IgD-negative memory B cell (primary cell): ENCODE measurements around the gene ST8SIA6. TPM values are rescaled to one million over a fixed set of nuclear protein-coding genes. Genes with fewer than 3 reads are reported as not detected.
"Not testable (repeated sequence)": the region's sequence is repeated elsewhere in the genome, so short reads cannot be mapped to it uniquely, and the experiment has no call there.

Experiments
- H3K27ac Mint-ChIP-seq, 3 donors: one replicate each; pipeline ENCODE4 v1.8.0; 2020 to 2022; ENCODE audit warnings: mild to moderate bottlenecking in 3 of 3, mixed read lengths in 3 of 3, moderate library complexity in 1 of 3
- H3K27me3 Mint-ChIP-seq: one replicate; pipeline ENCODE4 v1.8.0; 2021; ENCODE audit warnings: mixed read lengths
- H3K36me3 Mint-ChIP-seq: one replicate; pipeline ENCODE4 v1.8.0; 2020; ENCODE audit warnings: mild to moderate bottlenecking, mixed read lengths
- H3K4me1 Mint-ChIP-seq, 3 donors: one replicate each; pipeline ENCODE4 v1.8.0; 2020 to 2022; ENCODE audit warnings: mixed read lengths in 3 of 3, mild to moderate bottlenecking in 1 of 3
- H3K4me3 Mint-ChIP-seq, 4 donors: one replicate each; pipeline ENCODE4 v1.8.0; 2020 to 2022; ENCODE audit warnings: mild to moderate bottlenecking in 4 of 4, mixed read lengths in 4 of 4, moderate library complexity in 3 of 4
- H3K9me3 Mint-ChIP-seq, 3 donors: one replicate each; pipeline ENCODE4 v1.8.0; 2020 to 2021; ENCODE audit warnings: mixed read lengths in 3 of 3, mild to moderate bottlenecking in 1 of 3
- polyA plus RNA-seq: library from polyadenylated mRNA; unstranded; fragments of 300-500 nt; fragmentation: Illumina TruSeq; gene quantifications from one replicate; pipeline ENCODE4 v1.2.3, GENCODE V29; 2021

ST8SIA6 gene
- polyA plus RNA-seq, 1 donor from 2014 or later = not detected

DNA sequence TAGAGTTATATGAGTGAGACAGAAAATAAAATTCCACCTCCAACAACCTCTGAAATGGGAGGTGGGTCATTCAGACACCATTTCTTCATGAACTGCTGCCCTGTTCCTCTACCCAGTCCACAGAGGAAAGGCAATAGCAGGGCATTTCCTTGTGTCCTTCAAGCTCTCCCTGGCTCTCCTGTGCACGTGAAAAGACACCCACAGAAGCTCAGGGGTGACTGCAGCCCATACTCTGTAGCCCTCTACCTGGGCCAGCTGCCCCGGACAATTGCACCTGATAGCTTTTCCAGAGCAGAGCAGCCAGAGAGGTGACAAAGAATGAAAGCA, 10.0 kb downstream of the ST8SIA6 start:
- no peak overlapping the region for H3K27ac Mint-ChIP-seq
- peaks cover 10% of the 10 kb centered on the region for H3K27me3 Mint-ChIP-seq
- peaks cover under 1 to 7% (median 4%) of the 10 kb centered on the region in 3 donors for H3K9me3 Mint-ChIP-seq
- H3K4me1 Mint-ChIP-seq = peaks cover 0 to 4% (median 3%) of the 10 kb centered on the region in 3 donors
- no peaks in the 10 kb centered on the region for H3K36me3 Mint-ChIP-seq
- H3K4me3 Mint-ChIP-seq = no peak overlapping the region

- peaks cover 0 to 4% (median 3%) of the 10 kb centered on the region in 3 donors for H3K4me1 Mint-ChIP-seq
- H3K27me3 Mint-ChIP-seq = peaks cover 10% of the 10 kb centered on the region
- H3K27ac Mint-ChIP-seq = no peak overlapping the region
- no peaks in the 10 kb centered on the region for H3K36me3 Mint-ChIP-seq
- H3K4me3 Mint-ChIP-seq = no peak overlapping the region
- H3K9me3 Mint-ChIP-seq = peaks cover 0 to 5% (median 4%) of the 10 kb centered on the region in 3 donors
Observed at GRCh38 chr10:17443707-17444387, 10.5 kb downstream of the ST8SIA6 start.

- Mint-ChIP-seq H3K36me3 (no peaks in the 10 kb centered on the region), H3K4me3 (no peak overlapping the region), H3K9me3 (peaks cover 0 to 4% (median 2%) of the 10 kb centered on the region in 3 donors), H3K27ac (no peak overlapping the region), H3K27me3 (peaks cover 3% of the 10 kb centered on the region), H3K4me1 (no peaks in the 10 kb centered on the region)
Observed at GRCh38 chr10:17438583-17438982, 15.8 kb downstream of the ST8SIA6 start.

DNA sequence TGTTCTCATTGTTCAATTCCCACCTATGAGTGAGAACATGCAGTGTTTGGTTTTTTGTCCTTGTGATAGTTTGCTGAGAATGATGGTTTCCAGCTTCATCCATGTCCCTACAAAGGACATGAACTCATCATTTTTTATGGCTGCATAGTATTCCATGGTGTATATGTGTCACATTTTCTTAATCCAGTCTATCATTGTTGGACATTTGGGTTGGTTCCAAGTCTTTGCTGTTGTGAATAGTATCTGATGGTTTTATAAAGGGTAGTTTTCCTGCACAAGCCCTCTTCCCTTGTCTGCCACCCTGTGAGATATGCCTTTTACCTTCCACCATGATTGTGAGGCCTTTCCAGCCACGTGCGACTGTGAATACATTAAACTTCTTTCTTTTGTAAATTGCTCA, 17.8 kb downstream of the ST8SIA6 start:
- H3K27ac Mint-ChIP-seq, H3K27me3 Mint-ChIP-seq, H3K4me1 Mint-ChIP-seq, H3K9me3 Mint-ChIP-seq, H3K36me3 Mint-ChIP-seq: not testable (repeated sequence)
- H3K4me3 Mint-ChIP-seq = peak overlapping the region in 1 of 4 donors; percentile 4

GRCh38 chr10:17435953-17436352, 18.4 kb downstream of the ST8SIA6 start:
- no peaks in the 10 kb centered on the region for H3K36me3 Mint-ChIP-seq
- no peak overlapping the region for H3K27ac Mint-ChIP-seq
- H3K9me3 Mint-ChIP-seq = peaks cover 0 to 4% (median 4%) of the 10 kb centered on the region in 3 donors
- H3K4me3 Mint-ChIP-seq = no peak overlapping the region
- peaks cover 3% of the 10 kb centered on the region for H3K27me3 Mint-ChIP-seq
- peaks cover 0 to 3% (median 0%) of the 10 kb centered on the region in 3 donors for H3K4me1 Mint-ChIP-seq

DNA sequence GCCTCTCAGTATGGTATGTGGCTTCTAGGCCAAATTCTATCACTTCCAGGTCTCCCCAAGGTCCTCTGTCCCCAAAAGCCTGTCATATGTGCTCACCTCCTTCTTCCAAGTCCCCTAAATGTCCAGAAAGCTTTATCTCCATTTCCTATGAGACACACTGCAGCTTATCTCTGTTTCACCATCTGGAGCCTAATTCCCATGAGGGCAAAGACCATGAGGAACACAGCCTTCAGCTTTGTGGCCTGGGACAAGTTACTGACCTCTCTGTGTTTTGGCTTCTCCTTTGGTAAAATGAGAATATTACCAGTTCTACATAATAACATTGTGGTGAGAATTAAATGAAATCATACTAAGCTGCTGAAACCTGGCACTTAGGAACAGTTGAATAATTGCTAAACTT, 19.2 kb downstream of the ST8SIA6 start:
- no peak overlapping the region for H3K4me3 Mint-ChIP-seq
- H3K27me3 Mint-ChIP-seq = peaks cover 9% of the 10 kb centered on the region
- peaks cover 0 to 4% (median 3%) of the 10 kb centered on the region in 3 donors for H3K9me3 Mint-ChIP-seq
- H3K4me1 Mint-ChIP-seq = peaks cover 5 to 9% (median 6%) of the 10 kb centered on the region in 3 donors
- H3K36me3 Mint-ChIP-seq = no peaks in the 10 kb centered on the region
- no peak overlapping the region for H3K27ac Mint-ChIP-seq

DNA sequence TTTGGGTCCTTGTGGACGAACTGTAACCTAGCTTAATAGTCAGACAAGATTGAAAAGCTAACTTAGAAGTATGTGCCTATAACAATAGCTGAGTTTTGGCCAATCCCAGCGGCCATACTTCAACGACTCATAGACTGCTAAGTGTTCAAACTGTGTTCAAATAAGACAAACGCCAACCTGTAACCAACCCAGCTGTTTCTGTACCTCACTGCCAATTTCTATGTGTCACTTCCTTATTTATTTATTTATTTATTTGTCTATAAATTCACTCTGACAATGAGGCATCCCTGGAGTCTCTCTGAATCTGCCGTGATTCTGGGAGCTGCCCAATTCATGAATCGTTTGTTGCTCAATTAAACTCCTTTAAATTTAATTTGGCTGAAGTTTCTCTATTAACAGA, 21.7 kb downstream of the ST8SIA6 start:
- Mint-ChIP-seq H3K9me3 (peaks cover 0 to 4% (median 3%) of the 10 kb centered on the region in 3 donors), H3K4me1 (peaks cover 9 to 30% (median 22%) of the 10 kb centered on the region in 3 donors), H3K27ac (no peak overlapping the region), H3K27me3 (peaks cover 17% of the 10 kb centered on the region), H3K36me3 (no peaks in the 10 kb centered on the region), H3K4me3 (no peak overlapping the region)

GRCh38 chr10:17431871-17432311, 22.5 kb downstream of the ST8SIA6 start:
- Mint-ChIP-seq H3K27me3 (peaks cover 20% of the 10 kb centered on the region), H3K36me3 (no peaks in the 10 kb centered on the region), H3K9me3 (peaks cover 0 to 3% (median 3%) of the 10 kb centered on the region in 3 donors), H3K27ac (no peak overlapping the region), H3K4me3 (peak overlapping the region in 1 of 4 donors; percentile 29), H3K4me1 (peaks cover 9 to 37% (median 24%) of the 10 kb centered on the region in 3 donors)

DNA sequence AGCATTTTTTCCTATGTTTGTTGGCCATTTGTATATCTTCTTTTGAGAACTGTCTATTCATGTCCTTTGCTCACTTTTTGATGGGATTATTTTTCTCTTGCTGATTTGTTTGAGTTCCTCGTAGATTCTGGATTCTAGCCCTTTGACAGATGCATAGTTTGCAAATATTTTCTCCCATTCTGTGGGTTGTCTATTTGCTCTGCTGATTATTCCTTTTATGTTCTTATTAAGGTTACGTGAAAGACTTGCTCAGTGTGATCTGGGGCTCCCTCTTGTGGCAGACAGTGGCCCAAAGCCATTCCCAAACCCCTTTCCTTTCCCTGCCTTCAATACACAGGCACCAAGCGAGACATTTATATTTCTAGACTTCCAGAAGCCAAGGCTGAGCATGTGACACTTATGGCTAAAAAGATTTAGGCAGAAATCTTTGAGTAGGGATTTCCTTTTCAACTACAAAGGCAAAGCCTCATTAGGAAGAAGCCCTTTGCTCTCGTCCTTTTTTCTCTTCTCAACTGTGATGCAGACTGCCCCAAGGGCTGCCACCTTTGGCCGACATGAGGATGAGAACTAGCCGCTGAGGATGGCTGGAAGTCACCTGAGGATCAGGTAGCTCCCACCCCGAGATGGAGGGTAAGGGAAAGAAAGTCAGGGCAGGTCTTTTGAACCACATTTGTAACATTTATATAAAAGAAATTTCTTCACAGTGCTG, 23.6 kb downstream of the ST8SIA6 start:
- Mint-ChIP-seq H3K36me3 (no peaks in the 10 kb centered on the region), H3K27ac (no peak overlapping the region), H3K4me3 (no peak overlapping the region), H3K9me3 (peaks cover 0 to 3% (median 0%) of the 10 kb centered on the region in 3 donors), H3K27me3 (peaks cover 21% of the 10 kb centered on the region), H3K4me1 (peaks cover 14 to 44% (median 25%) of the 10 kb centered on the region in 3 donors)

GRCh38 chr10:17429490-17429889, 24.9 kb downstream of the ST8SIA6 start:
- peaks cover 0 to 3% (median 0%) of the 10 kb centered on the region in 3 donors for H3K9me3 Mint-ChIP-seq
- H3K4me1 Mint-ChIP-seq = peaks cover 15 to 46% (median 27%) of the 10 kb centered on the region in 3 donors
- peak overlapping the region in 2 of 4 donors; percentile 54 to 65 for H3K4me3 Mint-ChIP-seq
- H3K36me3 Mint-ChIP-seq = no peaks in the 10 kb centered on the region
- peaks cover 22% of the 10 kb centered on the region for H3K27me3 Mint-ChIP-seq
- peak overlapping the region in 1 of 3 donors; percentile 23 for H3K27ac Mint-ChIP-seq

DNA sequence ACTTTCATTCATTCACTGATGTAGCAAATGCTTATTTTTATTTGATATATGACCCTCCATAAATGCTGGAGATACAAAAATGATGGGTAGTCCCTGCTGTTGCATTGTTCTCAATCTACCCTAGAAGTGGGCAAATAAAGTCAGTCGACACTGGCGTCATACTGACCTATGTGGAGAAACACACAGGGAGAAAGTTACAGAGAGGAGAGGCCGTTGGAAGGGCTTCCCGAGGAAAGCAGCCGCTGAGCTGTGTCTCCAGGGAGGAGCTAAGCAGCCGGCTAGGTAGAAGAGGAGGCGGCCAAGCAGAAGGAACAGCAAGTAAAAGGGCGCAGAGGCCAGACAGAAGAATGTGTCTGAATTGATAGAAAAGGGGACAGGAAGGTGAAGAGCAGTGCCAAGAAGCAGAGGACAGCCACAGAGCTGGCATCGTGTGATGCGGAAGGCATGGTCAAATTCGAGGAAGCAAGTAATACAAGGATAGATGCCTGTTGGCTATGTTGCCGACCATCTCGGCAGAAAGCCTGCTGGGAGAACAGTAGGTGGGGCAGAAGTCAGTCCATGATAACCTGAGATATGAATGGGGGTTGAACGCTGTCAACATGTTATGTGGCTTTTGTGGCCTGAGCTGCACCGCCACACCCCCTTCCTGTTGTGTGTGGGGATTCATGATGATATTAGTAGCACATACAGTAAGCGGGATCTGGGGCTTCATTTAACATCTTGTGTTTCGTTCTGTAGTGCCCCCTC, 25.9 kb downstream of the ST8SIA6 start:
- peaks cover 15 to 51% (median 28%) of the 10 kb centered on the region in 3 donors for H3K4me1 Mint-ChIP-seq
- peaks cover 0 to 3% (median 0%) of the 10 kb centered on the region in 3 donors for H3K9me3 Mint-ChIP-seq
- H3K27ac Mint-ChIP-seq = peak overlapping the region in 1 of 3 donors; percentile 36
- H3K4me3 Mint-ChIP-seq = peak overlapping the region; percentile 5 to 84 (median 59)
- no peaks in the 10 kb centered on the region for H3K36me3 Mint-ChIP-seq
- peaks cover 19% of the 10 kb centered on the region for H3K27me3 Mint-ChIP-seq

- Mint-ChIP-seq H3K4me1 (peaks cover 15 to 53% (median 29%) of the 10 kb centered on the region in 3 donors), H3K27ac (peak overlapping the region in 1 of 3 donors; percentile 36), H3K9me3 (peaks cover 0 to 3% (median 0%) of the 10 kb centered on the region in 3 donors), H3K4me3 (peak overlapping the region in 3 of 4 donors; percentile 5 to 84 (median 54)), H3K36me3 (no peaks in the 10 kb centered on the region), H3K27me3 (peaks cover 19% of the 10 kb centered on the region)
Observed at GRCh38 chr10:17427666-17428350, 26.6 kb downstream of the ST8SIA6 start.

DNA sequence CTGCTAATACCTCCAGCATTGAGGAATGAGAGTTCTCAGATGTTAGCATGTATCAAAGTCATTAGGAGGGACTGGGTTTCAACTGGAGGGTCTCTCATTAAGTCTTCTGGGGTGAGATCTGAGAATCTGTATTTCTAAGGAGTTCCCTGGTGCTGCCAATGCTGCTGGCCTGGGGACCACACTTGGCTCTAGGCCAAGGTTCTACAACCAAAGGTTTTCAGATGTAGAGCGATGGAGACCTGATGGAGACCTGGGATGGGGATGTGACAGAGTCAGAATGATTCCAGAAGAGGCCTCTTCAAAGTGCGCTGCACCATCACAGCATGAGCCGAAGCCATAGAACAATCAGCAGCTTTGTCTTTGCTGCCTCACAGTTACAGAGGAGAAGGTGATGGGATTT, 27.2 kb downstream of the ST8SIA6 start:
- peaks cover 19% of the 10 kb centered on the region for H3K27me3 Mint-ChIP-seq
- H3K36me3 Mint-ChIP-seq = no peaks in the 10 kb centered on the region
- H3K4me3 Mint-ChIP-seq = peak overlapping the region in 2 of 4 donors; percentile 2 to 19
- peaks cover 15 to 53% (median 29%) of the 10 kb centered on the region in 3 donors for H3K4me1 Mint-ChIP-seq
- no peak overlapping the region for H3K27ac Mint-ChIP-seq
- H3K9me3 Mint-ChIP-seq = peaks cover 0 to 3% (median 0%) of the 10 kb centered on the region in 3 donors

DNA sequence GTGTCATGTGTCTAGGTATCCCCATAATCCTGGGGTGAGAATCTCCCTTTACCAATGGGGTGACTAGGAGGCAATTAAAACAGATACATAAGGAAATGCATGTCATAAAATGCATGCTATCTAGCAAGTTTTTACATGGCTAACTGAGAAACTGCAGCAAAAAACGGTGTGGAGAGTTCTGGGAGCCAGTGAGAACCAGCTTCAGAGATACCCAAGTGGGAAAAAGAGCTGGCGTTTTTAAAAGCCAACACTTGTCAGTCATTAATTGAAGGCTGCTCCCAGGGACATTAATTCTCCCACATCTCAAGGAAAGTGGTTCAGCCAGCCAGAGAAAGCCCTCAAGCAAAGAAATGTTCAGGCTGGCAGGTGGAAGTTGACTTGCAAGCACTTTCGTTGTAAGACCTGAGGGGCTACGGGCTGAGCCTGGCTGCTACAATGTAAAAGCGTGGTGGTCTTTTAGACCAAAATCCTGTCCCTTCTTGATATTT, 28.1 kb downstream of the ST8SIA6 start:
- H3K27me3 Mint-ChIP-seq = peaks cover 19% of the 10 kb centered on the region
- peaks cover 15 to 50% (median 29%) of the 10 kb centered on the region in 3 donors for H3K4me1 Mint-ChIP-seq
- peak overlapping the region in 1 of 3 donors; percentile 78 for H3K27ac Mint-ChIP-seq
- H3K36me3 Mint-ChIP-seq = no peaks in the 10 kb centered on the region
- H3K9me3 Mint-ChIP-seq = no peaks in the 10 kb centered on the region
- peak overlapping the region in 1 of 4 donors; percentile 70 for H3K4me3 Mint-ChIP-seq
